NCI-H460 (cell line): ENCODE results near the gene TANK. TPM values are rescaled to one million over a fixed set of nuclear protein-coding genes. Genes with fewer than 3 reads are reported as not detected.
"Not testable (repeated sequence)": the region's sequence is repeated elsewhere in the genome, so short reads cannot be mapped to it uniquely, and the experiment has no call there.

ENCODE experiments used
- DNase-seq: peaks from one replicate; pipeline ENCODE4 v3.0.0-alpha.2; 2016; ENCODE audit warnings: low read depth; ENCODE audit errors: extremely low read depth
- total RNA-seq: library from RNA; depleted of rRNA; stranded (reverse); fragments of >200 nt; shearing (Covaris generic); gene quantifications from 2 replicates; pipeline ENCODE4 v1.2.3, GENCODE V29; 2014

TANK gene
- total RNA-seq, 1 experiment from 2014 or later: 121 TPM

DNA sequence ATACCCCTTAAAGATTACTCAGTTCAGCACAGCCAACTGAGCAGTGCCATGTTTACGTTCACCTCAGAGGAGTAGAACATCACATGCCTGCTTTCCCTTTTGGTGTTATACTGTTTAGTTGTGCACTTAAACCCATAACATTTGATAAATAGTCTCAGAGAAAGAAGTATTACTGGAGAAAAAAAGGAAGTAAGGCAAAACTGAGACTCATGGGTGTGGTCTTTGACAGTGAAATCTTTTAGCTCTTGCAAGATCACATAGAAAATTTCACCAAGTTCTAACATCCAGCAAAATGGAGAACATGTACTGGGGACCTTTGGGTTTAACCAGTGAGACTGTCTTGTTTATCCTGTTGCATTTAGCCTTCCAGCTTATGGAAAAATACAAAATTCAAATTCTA, 5.6 kb downstream of the TANK start:
- DNase-seq: no peak

- no peak for DNase-seq
Observed at GRCh38 chr2:161166538-161167409, 6.5 kb downstream of the TANK start.

- no peak for DNase-seq
Observed at GRCh38 chr2:161169335-161169734, 9.1 kb downstream of the TANK start.

DNA sequence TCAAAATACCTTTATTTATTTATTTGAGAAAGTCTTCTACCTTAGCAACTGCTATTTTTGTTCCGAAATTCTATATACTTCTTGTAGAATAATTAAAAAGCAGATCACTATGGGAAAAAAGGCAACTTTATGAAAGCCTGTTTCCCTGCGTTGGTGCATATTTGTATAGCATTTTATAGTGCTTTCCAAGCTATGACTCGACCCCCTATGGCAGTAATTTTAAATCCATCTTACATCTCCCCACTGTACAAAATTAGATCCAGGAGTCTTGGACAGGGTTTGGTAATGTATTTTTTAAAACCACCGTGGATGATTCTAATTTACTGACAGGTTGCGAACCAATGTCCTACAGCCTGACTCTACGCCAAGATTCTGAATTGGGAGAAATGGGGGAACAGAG, 10.1 kb downstream of the TANK start:
- DNase-seq: no peak

DNA sequence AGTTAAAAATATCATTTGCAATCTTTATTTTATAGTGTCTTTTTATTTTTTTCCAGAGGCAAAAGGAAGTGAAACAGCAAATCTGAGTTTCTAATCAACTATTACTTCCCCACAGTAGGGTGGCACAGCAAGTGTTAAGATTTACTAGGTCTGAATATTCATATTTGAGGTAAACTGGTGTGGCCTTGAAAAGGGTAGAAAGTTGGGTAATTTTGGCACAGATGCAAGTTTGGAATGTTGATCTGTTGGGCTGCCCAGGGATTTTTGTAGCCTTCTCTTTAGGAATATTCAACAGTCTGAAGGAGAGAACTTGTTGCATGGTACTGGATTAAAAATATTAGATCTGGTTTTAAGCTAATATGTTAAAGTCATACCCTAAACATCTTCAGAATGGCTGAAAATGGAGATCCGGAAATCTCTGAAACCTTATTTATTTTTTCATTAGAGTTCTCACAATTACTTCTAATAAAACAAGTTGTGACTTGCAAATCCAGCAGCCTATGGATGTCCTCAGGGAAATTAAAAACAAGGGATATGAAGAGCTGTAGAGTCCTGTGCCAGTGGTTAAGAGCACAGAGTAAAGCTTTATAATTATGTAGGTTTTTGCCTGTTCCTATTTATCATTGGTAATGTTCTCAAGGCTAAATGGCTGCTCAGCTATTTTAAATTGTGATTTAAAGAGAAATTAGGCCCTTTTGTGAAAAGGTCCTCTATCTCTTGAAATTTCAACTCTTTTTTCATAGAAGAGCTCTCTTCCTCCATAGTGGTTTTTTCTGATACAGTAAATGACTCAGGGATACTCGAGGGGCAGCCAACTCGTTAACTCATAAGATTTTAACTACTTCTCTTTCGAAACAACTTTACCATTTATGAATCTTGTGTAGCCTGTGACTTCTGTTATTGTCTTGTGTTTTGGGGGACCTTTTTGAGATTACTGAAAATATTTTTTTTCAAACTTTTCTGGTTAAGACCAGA, 11.0 kb downstream of the TANK start:
- DNase-seq: no peak

GRCh38 chr2:161172901-161173540, 12.8 kb downstream of the TANK start:
- DNase-seq: no peak

- no peak for DNase-seq
Observed at GRCh38 chr2:161173541-161174194, 13.4 kb downstream of the TANK start.

DNA sequence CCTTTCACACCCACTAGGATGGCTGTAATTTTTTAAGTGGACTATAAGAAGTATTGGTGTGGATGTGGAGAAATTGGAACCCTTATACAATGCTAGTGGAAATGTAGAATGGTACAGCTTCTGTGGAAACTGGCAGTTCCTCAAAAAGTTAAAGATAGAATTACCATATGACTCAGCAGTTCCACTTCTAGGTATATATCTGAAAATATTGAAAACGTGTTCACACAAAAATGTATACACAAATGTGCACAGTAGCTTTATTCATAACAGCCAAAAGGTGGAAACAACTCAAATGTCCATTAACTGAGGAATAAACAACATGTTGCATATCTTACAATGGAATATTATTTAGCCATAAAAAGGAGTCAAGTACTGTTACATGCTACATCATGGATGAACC, 17.7 kb downstream of the TANK start:
- no peak for DNase-seq

GRCh38 chr2:161178756-161179155, 18.5 kb downstream of the TANK start:
- no peak for DNase-seq

- DNase-seq: no peak
Observed at GRCh38 chr2:161190050-161190449, 29.8 kb downstream of the TANK start.

DNA sequence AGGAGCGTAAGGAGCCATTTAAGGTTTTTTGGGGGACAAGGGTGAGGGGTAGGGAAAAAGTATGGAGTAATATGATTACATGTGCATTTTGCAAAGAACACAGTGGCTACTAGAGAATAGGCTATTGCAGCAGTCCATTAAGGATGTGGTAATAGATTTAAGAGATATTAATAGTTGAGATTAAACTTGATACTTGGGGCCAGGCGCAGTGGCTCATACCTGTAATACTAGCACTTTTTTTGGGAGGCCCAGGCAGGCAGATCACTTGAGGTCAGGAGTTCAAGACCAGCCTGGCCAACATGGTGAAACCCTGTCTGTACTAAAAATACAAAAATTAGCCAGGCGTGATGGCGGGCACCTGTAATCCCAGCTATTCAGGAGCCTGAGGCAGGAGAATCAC, 35.4 kb downstream of the TANK start:
- DNase-seq: not testable (repeated sequence)

DNA sequence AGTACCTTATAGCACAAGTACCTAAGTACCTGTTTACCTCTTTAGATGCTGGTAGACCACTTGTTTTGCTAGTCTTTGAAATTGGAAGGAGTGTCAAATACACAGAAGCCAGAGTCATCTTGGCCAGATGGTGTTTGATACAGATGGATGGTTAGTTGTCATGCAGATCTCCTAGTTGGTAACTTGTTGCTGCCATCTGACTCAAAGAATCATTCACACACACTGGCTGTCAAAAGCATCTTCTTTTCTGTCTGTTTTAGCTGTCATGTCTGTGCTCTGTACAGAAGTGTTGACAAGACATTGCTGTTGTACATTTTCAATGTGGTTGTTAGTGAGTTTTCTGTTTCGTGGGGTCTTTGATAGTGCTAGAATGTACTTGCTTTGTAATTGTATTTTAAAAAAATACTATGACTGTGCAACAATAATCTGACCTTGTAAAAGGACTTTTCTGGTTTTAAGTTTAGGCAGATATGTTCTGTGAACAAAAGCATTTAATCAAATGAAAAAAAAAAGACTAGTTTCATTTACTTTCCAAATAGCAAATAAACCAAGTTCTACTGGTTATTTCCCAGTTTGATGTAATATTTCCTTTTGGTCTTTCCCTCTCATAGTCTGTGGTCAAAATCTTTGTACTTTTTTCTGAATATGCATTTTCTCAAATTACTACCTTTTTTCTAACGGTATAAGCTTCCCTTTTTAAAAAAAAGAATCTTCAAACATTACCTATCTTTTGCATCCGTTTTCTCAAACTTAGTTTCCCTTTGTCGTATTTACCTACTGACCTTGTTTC, 39.9 kb downstream of the TANK start:
- no peak for DNase-seq

GRCh38 chr2:161204846-161205245, 44.6 kb downstream of the TANK start:
- DNase-seq: no peak

GRCh38 chr2:161206471-161207032, 46.3 kb downstream of the TANK start:
- DNase-seq: no peak

DNA sequence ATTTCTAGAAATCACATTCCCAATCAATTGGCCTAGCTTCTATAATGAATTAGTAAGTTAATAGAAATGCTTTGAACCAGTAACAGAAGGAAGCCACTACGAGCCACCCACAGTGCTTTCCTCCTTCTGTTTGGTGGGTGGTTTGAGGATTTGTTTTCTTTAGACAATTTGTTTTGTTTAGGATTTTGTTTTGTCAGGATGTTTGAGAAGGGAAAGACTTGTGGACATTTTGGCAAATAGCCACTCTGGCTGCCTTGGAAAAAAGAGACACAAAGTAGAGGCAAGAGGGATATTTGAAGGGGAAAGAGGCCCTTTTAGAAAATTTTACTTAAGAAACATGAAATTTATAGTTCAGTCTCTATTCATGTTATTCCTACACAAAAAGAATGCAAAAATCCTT, 47.7 kb downstream of the TANK start:
- no peak for DNase-seq

GRCh38 chr2:161208527-161209139, 48.4 kb downstream of the TANK start:
- no peak for DNase-seq

- no peak for DNase-seq
Observed at GRCh38 chr2:161209902-161210301, 49.7 kb downstream of the TANK start.

DNA sequence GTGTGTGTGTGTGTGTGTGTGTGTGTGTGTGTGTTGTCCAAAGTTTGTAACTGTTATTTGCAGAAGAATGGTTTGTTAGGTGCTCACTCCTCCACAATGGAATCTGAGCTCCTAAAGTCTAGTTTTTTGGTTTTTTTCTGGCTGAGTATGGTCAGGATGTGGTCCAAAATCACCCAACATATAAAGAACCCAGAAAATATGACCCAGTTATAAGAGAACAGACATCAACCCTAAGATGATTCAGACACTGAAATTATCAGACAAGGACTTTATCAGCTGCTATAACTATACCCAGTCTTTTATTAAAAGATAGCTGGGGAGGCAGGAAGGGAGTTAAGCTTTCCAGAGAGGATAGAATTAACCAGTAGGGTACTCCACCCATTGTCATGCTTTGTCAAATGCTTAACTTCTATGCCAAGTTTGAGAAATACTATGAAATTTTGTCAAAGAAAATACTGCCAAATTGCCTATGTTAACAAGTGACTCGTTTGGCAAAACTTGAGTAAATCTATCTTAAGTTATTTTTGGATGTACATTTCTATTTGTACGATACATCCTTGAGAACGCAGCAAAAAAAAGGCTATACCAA, 57.5 kb downstream of the TANK start:
- DNase-seq: no peak

DNA sequence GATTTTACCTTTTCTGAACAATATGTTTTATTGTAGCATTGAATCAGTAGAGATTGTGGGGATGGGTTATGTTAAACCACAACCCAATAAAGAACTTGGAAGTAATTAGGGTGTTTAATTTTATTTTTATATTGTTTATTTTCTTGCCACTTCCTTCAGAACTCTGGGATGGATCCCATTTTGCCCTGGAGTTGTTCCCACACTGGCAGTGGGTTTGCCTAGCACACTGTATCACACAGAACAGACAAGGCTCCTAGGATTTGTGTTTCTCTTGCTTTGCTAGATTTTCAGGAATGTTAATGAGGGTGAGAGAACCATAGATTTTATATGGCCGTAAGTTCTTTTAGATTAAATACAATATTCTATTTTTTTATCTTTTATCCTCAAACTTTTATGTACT, 59.0 kb downstream of the TANK start:
- no peak for DNase-seq
